ENCODE measurements around the gene ASAP2.
A peak's percentile ranks its signal among the peaks of the same experiment; 100 is the strongest.

The ASAP2 gene

GRCh38 chr2:9355716-9356115, 149.1 kb downstream of the ASAP2 start:
- Histone ChIP-seq H3K4me3 (ENCODE audit: low read length in 2 of 2) (no peak overlapping the region), H3K4me2 (ENCODE audit: insufficient read depth, low read length, poor library complexity, severe bottlenecking) (no peak overlapping the region), H2BK120ac (ENCODE audit: low read depth, low read length) (no peak overlapping the region), H2BK12ac (ENCODE audit: low read length) (no peak overlapping the region), H2AFZ (ENCODE audit: low read length) (no peak overlapping the region), H3K9me3 (replicated peaks in 1 of 2; ENCODE audit: control insufficient read depth in 2 of 2, insufficient read depth in 1 of 2, low read depth in 1 of 2, low read length in 2 of 2) (no peaks in the 10 kb centered on the region), H3K23ac (ENCODE audit: low read depth, low read length, poor library complexity) (no peak overlapping the region), H3K4me1 (ENCODE audit: control insufficient read depth in 2 of 2, insufficient read depth in 1 of 2, low read depth in 1 of 2, low read length in 2 of 2) (peaks cover 9 to 18% of the 10 kb centered on the region in 2 donors), H4K91ac (ENCODE audit: low read depth, low read length, poor library complexity) (no peak overlapping the region), H3K36me3 (replicated peaks in 1 of 2; ENCODE audit: control insufficient read depth in 2 of 2, insufficient read depth in 2 of 2, low read length in 2 of 2) (peaks cover 34 to 86% of the 10 kb centered on the region in 2 donors), H2BK15ac (ENCODE audit: low read length) (no peak overlapping the region), H4K8ac (ENCODE audit: low read depth, low read length) (no peak overlapping the region), H3K27me3 (ENCODE audit: control insufficient read depth in 3 of 3, insufficient read depth in 3 of 3, low read depth in 1 of 3, low read length in 3 of 3) (no peaks in the 10 kb centered on the region), H3K14ac (ENCODE audit: low read length) (no peak overlapping the region), H3K79me1 (ENCODE audit: low read depth, low read length) (no peaks in the 10 kb centered on the region), H3K18ac (ENCODE audit: low read length) (no peak overlapping the region), H2AK5ac (ENCODE audit: low read depth, low read length) (no peak overlapping the region), H3K9ac (ENCODE audit: low read depth, low read length, poor library complexity) (no peak overlapping the region), H3K4ac (ENCODE audit: low read length) (no peak overlapping the region), H3K27ac (replicated peaks; ENCODE audit: low read length) (no peak overlapping the region), H2BK5ac (ENCODE audit: low read length) (no peak overlapping the region)
- DNase-seq (ENCODE audit: low spot score): no peak
- no CpG with 5 or more reads among the region's 4 CpGs for WGBS, 2 donors (ENCODE audit: extremely low coverage in 2 of 2, insufficient read length in 2 of 2, insufficient replicate concordance in 1 of 2)

GRCh38 chr2:9356261-9356660, 149.6 kb downstream of the ASAP2 start:
- Histone ChIP-seq H3K36me3 (replicated peaks in 1 of 2; ENCODE audit: control insufficient read depth in 2 of 2, insufficient read depth in 2 of 2, low read length in 2 of 2) (peaks cover 37 to 86% of the 10 kb centered on the region in 2 donors), H3K9ac (ENCODE audit: low read depth, low read length, poor library complexity) (no peak overlapping the region), H3K4me3 (ENCODE audit: low read length in 2 of 2) (no peak overlapping the region), H2AK5ac (ENCODE audit: low read depth, low read length) (no peak overlapping the region), H3K18ac (ENCODE audit: low read length) (no peak overlapping the region), H3K4me1 (ENCODE audit: control insufficient read depth in 2 of 2, insufficient read depth in 1 of 2, low read depth in 1 of 2, low read length in 2 of 2) (peaks cover 9 to 18% of the 10 kb centered on the region in 2 donors), H2BK5ac (ENCODE audit: low read length) (no peak overlapping the region), H3K9me3 (replicated peaks in 1 of 2; ENCODE audit: control insufficient read depth in 2 of 2, insufficient read depth in 1 of 2, low read depth in 1 of 2, low read length in 2 of 2) (no peaks in the 10 kb centered on the region), H2BK15ac (ENCODE audit: low read length) (no peak overlapping the region), H3K4ac (ENCODE audit: low read length) (no peak overlapping the region), H3K23ac (ENCODE audit: low read depth, low read length, poor library complexity) (no peak overlapping the region), H3K4me2 (ENCODE audit: insufficient read depth, low read length, poor library complexity, severe bottlenecking) (peak overlapping the region; percentile 13), H2AFZ (ENCODE audit: low read length) (no peak overlapping the region), H2BK12ac (ENCODE audit: low read length) (no peak overlapping the region), H3K27ac (replicated peaks; ENCODE audit: low read length) (no peak overlapping the region), H3K27me3 (ENCODE audit: control insufficient read depth in 3 of 3, insufficient read depth in 3 of 3, low read depth in 1 of 3, low read length in 3 of 3) (no peaks in the 10 kb centered on the region), H4K91ac (ENCODE audit: low read depth, low read length, poor library complexity) (no peak overlapping the region), H2BK120ac (ENCODE audit: low read depth, low read length) (no peak overlapping the region), H3K14ac (ENCODE audit: low read length) (no peak overlapping the region), H4K8ac (ENCODE audit: low read depth, low read length) (no peak overlapping the region), H3K79me1 (ENCODE audit: low read depth, low read length) (no peaks in the 10 kb centered on the region)
- no CpG with 5 or more reads among the region's 11 CpGs for WGBS, 2 donors (ENCODE audit: extremely low coverage in 2 of 2, insufficient read length in 2 of 2, insufficient replicate concordance in 1 of 2)
- peak; percentile 8 for DNase-seq (ENCODE audit: low spot score)

- H3K9me3 ChIP-seq (replicated peaks in 1 of 2; ENCODE audit: control insufficient read depth in 2 of 2, insufficient read depth in 1 of 2, low read depth in 1 of 2, low read length in 2 of 2): no peaks in the 10 kb centered on the region
- H3K4me2 ChIP-seq (ENCODE audit: insufficient read depth, low read length, poor library complexity, severe bottlenecking): no peak overlapping the region
- no peak overlapping the region for H2AFZ ChIP-seq (ENCODE audit: low read length)
- peaks cover 6 to 18% of the 10 kb centered on the region in 2 donors for H3K4me1 ChIP-seq (ENCODE audit: control insufficient read depth in 2 of 2, insufficient read depth in 1 of 2, low read depth in 1 of 2, low read length in 2 of 2)
- H4K91ac ChIP-seq (ENCODE audit: low read depth, low read length, poor library complexity): no peak overlapping the region
- H2AK5ac ChIP-seq (ENCODE audit: low read depth, low read length): no peak overlapping the region
- H2BK12ac ChIP-seq (ENCODE audit: low read length): no peak overlapping the region
- H3K27ac ChIP-seq (replicated peaks; ENCODE audit: low read length): no peak overlapping the region
- no peak overlapping the region for H2BK120ac ChIP-seq (ENCODE audit: low read depth, low read length)
- H3K9ac ChIP-seq (ENCODE audit: low read depth, low read length, poor library complexity): no peak overlapping the region
- WGBS, 2 donors (ENCODE audit: extremely low coverage in 2 of 2, insufficient read length in 2 of 2, insufficient replicate concordance in 1 of 2): no CpG with 5 or more reads among the region's 1 CpG
- no peak for DNase-seq (ENCODE audit: low spot score)
- H4K8ac ChIP-seq (ENCODE audit: low read depth, low read length): no peak overlapping the region
- H2BK5ac ChIP-seq (ENCODE audit: low read length): no peak overlapping the region
- no peak overlapping the region for H3K18ac ChIP-seq (ENCODE audit: low read length)
- H3K27me3 ChIP-seq (ENCODE audit: control insufficient read depth in 3 of 3, insufficient read depth in 3 of 3, low read depth in 1 of 3, low read length in 3 of 3): no peaks in the 10 kb centered on the region
- H3K14ac ChIP-seq (ENCODE audit: low read length): no peak overlapping the region
- H3K79me1 ChIP-seq (ENCODE audit: low read depth, low read length): no peaks in the 10 kb centered on the region
- H3K4me3 ChIP-seq (ENCODE audit: low read length in 2 of 2): no peak overlapping the region
- H3K4ac ChIP-seq (ENCODE audit: low read length): no peak overlapping the region
- no peak overlapping the region for H2BK15ac ChIP-seq (ENCODE audit: low read length)
- peaks cover 23 to 85% of the 10 kb centered on the region in 2 donors for H3K36me3 ChIP-seq (replicated peaks in 1 of 2; ENCODE audit: control insufficient read depth in 2 of 2, insufficient read depth in 2 of 2, low read length in 2 of 2)
- no peak overlapping the region for H3K23ac ChIP-seq (ENCODE audit: low read depth, low read length, poor library complexity)
Measured at GRCh38 chr2:9358846-9359245, 152.2 kb downstream of the ASAP2 start.

GRCh38 chr2:9359463-9359862, 152.9 kb downstream of the ASAP2 start:
- Histone ChIP-seq H3K4me3 (ENCODE audit: low read length in 2 of 2) (no peak overlapping the region), H4K8ac (ENCODE audit: low read depth, low read length) (no peak overlapping the region), H3K4me2 (ENCODE audit: insufficient read depth, low read length, poor library complexity, severe bottlenecking) (no peak overlapping the region), H2BK5ac (ENCODE audit: low read length) (no peak overlapping the region), H2BK12ac (ENCODE audit: low read length) (no peak overlapping the region), H3K9ac (ENCODE audit: low read depth, low read length, poor library complexity) (no peak overlapping the region), H3K4ac (ENCODE audit: low read length) (no peak overlapping the region), H3K27me3 (ENCODE audit: control insufficient read depth in 3 of 3, insufficient read depth in 3 of 3, low read depth in 1 of 3, low read length in 3 of 3) (no peaks in the 10 kb centered on the region), H3K23ac (ENCODE audit: low read depth, low read length, poor library complexity) (no peak overlapping the region), H3K79me1 (ENCODE audit: low read depth, low read length) (no peaks in the 10 kb centered on the region), H3K27ac (replicated peaks; ENCODE audit: low read length) (no peak overlapping the region), H3K4me1 (ENCODE audit: control insufficient read depth in 2 of 2, insufficient read depth in 1 of 2, low read depth in 1 of 2, low read length in 2 of 2) (peaks cover 6 to 18% of the 10 kb centered on the region in 2 donors), H3K36me3 (replicated peaks in 1 of 2; ENCODE audit: control insufficient read depth in 2 of 2, insufficient read depth in 2 of 2, low read length in 2 of 2) (peaks cover 23 to 87% of the 10 kb centered on the region in 2 donors), H2BK120ac (ENCODE audit: low read depth, low read length) (no peak overlapping the region), H3K9me3 (replicated peaks in 1 of 2; ENCODE audit: control insufficient read depth in 2 of 2, insufficient read depth in 1 of 2, low read depth in 1 of 2, low read length in 2 of 2) (no peaks in the 10 kb centered on the region), H3K18ac (ENCODE audit: low read length) (no peak overlapping the region), H4K91ac (ENCODE audit: low read depth, low read length, poor library complexity) (no peak overlapping the region), H2BK15ac (ENCODE audit: low read length) (no peak overlapping the region), H2AK5ac (ENCODE audit: low read depth, low read length) (no peak overlapping the region), H2AFZ (ENCODE audit: low read length) (no peak overlapping the region), H3K14ac (ENCODE audit: low read length) (no peak overlapping the region)
- WGBS, 2 donors (ENCODE audit: extremely low coverage in 2 of 2, insufficient read length in 2 of 2, insufficient replicate concordance in 1 of 2): no CpG with 5 or more reads among the region's 4 CpGs
- DNase-seq (ENCODE audit: low spot score): no peak
